Measurements from ENCODE around the gene UNC45B. TPM values are rescaled to one million over a fixed set of nuclear protein-coding genes. Genes with fewer than 3 reads are reported as not detected.

The UNC45B gene
- total and polyA plus RNA-seq, 2 donors (not counting 1 experiment from before 2014, with no cell fraction given) = not detected

DNA sequence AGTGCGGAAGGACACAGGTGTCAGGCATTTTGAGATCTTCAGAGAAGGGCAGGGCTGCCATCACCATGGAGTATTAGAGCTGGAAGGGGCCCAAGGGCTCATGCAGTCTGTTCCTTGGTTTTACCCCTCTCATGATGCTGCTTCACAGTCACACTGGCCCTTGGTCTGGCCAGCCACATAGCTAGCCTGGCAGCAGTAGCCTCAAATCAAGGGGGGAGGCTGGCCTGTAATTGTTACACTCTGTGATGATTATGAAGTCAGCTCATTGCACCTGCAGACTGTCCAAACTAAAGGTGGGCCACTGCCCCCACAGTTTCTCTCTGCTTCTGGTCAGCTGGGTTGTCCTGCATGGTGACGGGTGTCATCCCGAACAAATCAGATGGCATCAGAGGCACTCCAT, 26.3 kb upstream of the UNC45B start, which contains the start of gene FNDC8:
Gene FNDC8 (plus strand): TSS at position 301 of the 400 bp plus-strand sequence. CDS start 79 bp downstream, at position 380.
- intact Hi-C loops (cut with micrococcal nuclease) = no loop called here
- Mint-ChIP-seq H3K27ac (peak within 1 kb of the TSS; percentile 43), H3K4me1 (peaks cover 24% of the 10 kb centered on the region), H3K4me3 (peak within 1 kb of the TSS; percentile 26), H3K9me3 (ENCODE audit: insufficient read depth) (no peaks in the 10 kb centered on the region), H3K27me3 (no peaks in the 10 kb centered on the region)
- H3K4me1 ChIP-seq (ENCODE audit: control insufficient read depth in 2 of 2, insufficient read depth in 2 of 2, low read length in 2 of 2) = peaks cover 16 to 18% of the 10 kb centered on the region in 2 donors
- POLR2A ChIA-PET = no interaction called here
- H3K4me2 ChIP-seq (replicated peaks; ENCODE audit: low read depth, low read length, poor library complexity, severe bottlenecking) = no peak within 1 kb of the TSS
- H3K27ac ChIP-seq (ENCODE audit: low read length in 2 of 2) = no peak within 1 kb of the TSS
- peaks cover 25% of the 10 kb centered on the region for H3K79me2 ChIP-seq (ENCODE audit: control insufficient read depth, insufficient read depth, low read length)
- no peak within 1 kb of the TSS for H3K9ac ChIP-seq (ENCODE audit: low read length)
- H2AFZ ChIP-seq (ENCODE audit: insufficient read depth, low read depth, low read length, poor library complexity, severe bottlenecking) = no peak within 1 kb of the TSS
- CTCF ChIA-PET = interaction anchor here (0.6 to 5.9 kb wide), 5 partner anchors 12 to 700 kb away, joined by 3 to 54 read pairs (median 22); no protein-coding TSS in a partner anchor
- DNase-seq = no peak
- H4K20me1 ChIP-seq (ENCODE audit: control insufficient read depth, insufficient read depth, low read length, poor library complexity, severe bottlenecking) = no peaks in the 10 kb centered on the region
- TF ChIP-seq, protein P1, sequence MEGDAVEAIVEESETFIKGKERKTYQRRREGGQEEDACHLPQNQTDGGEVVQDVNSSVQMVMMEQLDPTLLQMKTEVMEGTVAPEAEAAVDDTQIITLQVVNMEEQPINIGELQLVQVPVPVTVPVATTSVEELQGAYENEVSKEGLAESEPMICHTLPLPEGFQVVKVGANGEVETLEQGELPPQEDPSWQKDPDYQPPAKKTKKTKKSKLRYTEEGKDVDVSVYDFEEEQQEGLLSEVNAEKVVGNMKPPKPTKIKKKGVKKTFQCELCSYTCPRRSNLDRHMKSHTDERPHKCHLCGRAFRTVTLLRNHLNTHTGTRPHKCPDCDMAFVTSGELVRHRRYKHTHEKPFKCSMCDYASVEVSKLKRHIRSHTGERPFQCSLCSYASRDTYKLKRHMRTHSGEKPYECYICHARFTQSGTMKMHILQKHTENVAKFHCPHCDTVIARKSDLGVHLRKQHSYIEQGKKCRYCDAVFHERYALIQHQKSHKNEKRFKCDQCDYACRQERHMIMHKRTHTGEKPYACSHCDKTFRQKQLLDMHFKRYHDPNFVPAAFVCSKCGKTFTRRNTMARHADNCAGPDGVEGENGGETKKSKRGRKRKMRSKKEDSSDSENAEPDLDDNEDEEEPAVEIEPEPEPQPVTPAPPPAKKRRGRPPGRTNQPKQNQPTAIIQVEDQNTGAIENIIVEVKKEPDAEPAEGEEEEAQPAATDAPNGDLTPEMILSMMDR (IDR thresholded peaks at IDR 0.05) = no peak
- TF ChIP-seq EZH2 (IDR thresholded peaks at IDR 0.05; ENCODE audit: borderline replicate concordance, insufficient read depth, low read depth, low read length, poor library complexity, severe bottlenecking) = no peak
- H3K9me3 ChIP-seq (ENCODE audit: control extremely low read depth in 1 of 3, control insufficient read depth in 2 of 3, insufficient read depth in 1 of 3, low read length in 2 of 3) = peaks cover 0 to 2% (median 0%) of the 10 kb centered on the region in 3 donors
- WGBS (ENCODE audit: insufficient coverage) = 100% methylated on average over 2 of the region's 3 CpGs
- H3K27me3 ChIP-seq (replicated peaks in 1 of 4; ENCODE audit: control extremely low read depth in 1 of 4, control insufficient read depth in 3 of 4, insufficient read depth in 4 of 4, low read length in 3 of 4) = no peaks in the 10 kb centered on the region
- no peak for ATAC-seq (ENCODE audit: low read depth)
- no peak within 1 kb of the TSS for H3K4me3 ChIP-seq (ENCODE audit: control extremely low read depth in 1 of 5, extremely low read depth in 1 of 5, insufficient read depth in 1 of 5, low read depth in 2 of 5, low read length in 4 of 5)
- no peaks in the 10 kb centered on the region for H3K36me3 ChIP-seq (replicated peaks in 1 of 2; ENCODE audit: control extremely low read depth in 1 of 2, control insufficient read depth in 1 of 2, extremely low read depth in 1 of 2, insufficient read depth in 2 of 2, low read length in 1 of 2)

DNA sequence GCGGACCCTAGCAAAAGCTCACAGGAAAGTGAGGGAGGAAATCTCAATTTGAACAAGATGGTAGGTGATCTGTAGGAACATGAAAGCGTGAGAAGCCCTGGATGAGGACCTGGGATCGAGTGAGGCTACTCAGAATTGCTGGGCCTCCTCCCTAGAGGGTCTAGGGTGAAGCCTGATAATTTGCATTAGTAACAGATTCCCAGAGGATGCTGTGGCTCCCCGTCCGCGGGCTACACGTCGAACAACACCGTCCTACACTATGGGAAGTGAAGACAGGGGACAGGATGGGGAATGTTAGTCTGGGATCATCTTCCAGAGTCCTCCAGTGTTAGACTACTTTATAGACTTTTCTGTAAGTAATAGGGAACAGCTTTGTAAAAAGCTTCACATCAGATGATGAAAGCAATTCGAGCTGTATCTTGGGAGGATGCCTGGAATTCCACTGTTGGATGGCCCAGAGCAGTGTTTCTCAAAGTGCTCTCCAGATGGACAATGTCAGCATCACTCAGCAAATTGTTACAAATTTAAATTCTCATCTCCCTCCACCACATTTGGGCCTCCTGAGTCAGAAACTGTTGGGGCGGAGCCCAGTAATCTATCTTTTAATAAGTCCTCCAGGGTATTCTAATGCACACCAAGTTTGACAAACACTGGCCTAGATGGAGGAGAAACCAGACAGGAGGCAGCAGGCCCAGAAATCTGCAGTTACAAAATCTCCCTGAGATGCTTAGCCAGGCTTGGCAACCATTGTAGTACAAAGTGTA, 19.7 kb upstream of the UNC45B start:
- no peaks in the 10 kb centered on the region for H3K79me2 ChIP-seq (ENCODE audit: control insufficient read depth, insufficient read depth, low read length)
- Mint-ChIP-seq H3K27me3 (no peaks in the 10 kb centered on the region), H3K27ac (no peak overlapping the region), H3K4me1 (no peaks in the 10 kb centered on the region), H3K9me3 (ENCODE audit: insufficient read depth) (no peaks in the 10 kb centered on the region), H3K4me3 (no peak overlapping the region)
- no peak overlapping the region for H3K9ac ChIP-seq (ENCODE audit: low read length)
- no peak overlapping the region for H3K27ac ChIP-seq (ENCODE audit: low read length in 2 of 2)
- intact Hi-C loops (cut with micrococcal nuclease) = no loop called here
- 92% methylated on average over 5 of the region's 11 CpGs for WGBS (ENCODE audit: insufficient coverage)
- no peak overlapping the region for H2AFZ ChIP-seq (ENCODE audit: insufficient read depth, low read depth, low read length, poor library complexity, severe bottlenecking)
- CTCF ChIA-PET = interaction anchor here (0.8 to 1.8 kb wide), 5 partner anchors 8 to 585 kb away, joined by 3 to 4 read pairs (median 3); partner anchors contain the start of genes NLE1 and RAD51D
- no peak for ATAC-seq (ENCODE audit: low read depth)
- no peaks in the 10 kb centered on the region for H3K27me3 ChIP-seq (replicated peaks in 1 of 4; ENCODE audit: control extremely low read depth in 1 of 4, control insufficient read depth in 3 of 4, insufficient read depth in 4 of 4, low read length in 3 of 4)
- peaks cover 0 to 20% of the 10 kb centered on the region in 2 experiments for H3K36me3 ChIP-seq (replicated peaks in 1 of 2; ENCODE audit: control extremely low read depth in 1 of 2, control insufficient read depth in 1 of 2, extremely low read depth in 1 of 2, insufficient read depth in 2 of 2, low read length in 1 of 2)
- no peaks in the 10 kb centered on the region for H3K4me1 ChIP-seq (ENCODE audit: control insufficient read depth in 2 of 2, insufficient read depth in 2 of 2, low read length in 2 of 2)
- no peak overlapping the region for H3K4me3 ChIP-seq (ENCODE audit: control extremely low read depth in 1 of 5, extremely low read depth in 1 of 5, insufficient read depth in 1 of 5, low read depth in 2 of 5, low read length in 4 of 5)
- DNase-seq = no peak
- no peak overlapping the region for H3K4me2 ChIP-seq (replicated peaks; ENCODE audit: low read depth, low read length, poor library complexity, severe bottlenecking)
- TF ChIP-seq, protein P1 (IDR thresholded peaks at IDR 0.05) = no peak
- no peak for TF ChIP-seq EZH2 (IDR thresholded peaks at IDR 0.05; ENCODE audit: borderline replicate concordance, insufficient read depth, low read depth, low read length, poor library complexity, severe bottlenecking)
- POLR2A ChIA-PET = no interaction called here
- no peaks in the 10 kb centered on the region for H3K9me3 ChIP-seq (ENCODE audit: control extremely low read depth in 1 of 3, control insufficient read depth in 2 of 3, insufficient read depth in 1 of 3, low read length in 2 of 3)
- H4K20me1 ChIP-seq (ENCODE audit: control insufficient read depth, insufficient read depth, low read length, poor library complexity, severe bottlenecking) = no peaks in the 10 kb centered on the region

Measured in B cell (primary cell).